Neural cell (in vitro differentiated cells): ENCODE measurements around the gene CRKL.

Experiments used
- EP300 ChIP-seq: fragments of 450-650 bp; conservative IDR thresholded peaks from 2 replicates; pipeline ENCODE4 v1.6.1; 2014; ENCODE audit warnings: antibody characterized with exemption, mild to moderate bottlenecking, moderate library complexity; ENCODE audit not compliant: poor library complexity, severe bottlenecking
- EZH2 ChIP-seq: fragments of 200-600, 300-800 bp; shearing (Covaris generic), sonication (generic); IDR thresholded peaks from 2 replicates; pipeline ENCODE4 v1.6.1; 2014; ENCODE audit warnings: antibody characterized with exemption, low read length, borderline replicate concordance, mild to moderate bottlenecking; ENCODE audit not compliant: insufficient read depth, poor library complexity, severe bottlenecking
- MXI1 ChIP-seq: fragments of 450-650 bp; conservative IDR thresholded peaks from 2 replicates; pipeline ENCODE4 v1.6.1; 2014; ENCODE audit warnings: antibody characterized with exemption, mild to moderate bottlenecking; ENCODE audit not compliant: poor library complexity, severe bottlenecking
- POLR2AphosphoS5 ChIP-seq: IDR thresholded peaks from 2 replicates; pipeline ENCODE4 v1.6.1; 2012
- TAF1 ChIP-seq: IDR thresholded peaks from 2 replicates; pipeline ENCODE4 v1.6.1; 2012; ENCODE audit warnings: low read depth
- TF ChIP-seq, protein P1 (sequence below): fragments of 450-650 bp; IDR thresholded peaks from 2 replicates; pipeline ENCODE4 v1.5.1; 2014; ENCODE audit warnings: antibody characterized with exemption, mild to moderate bottlenecking, moderate library complexity; ENCODE audit not compliant: poor library complexity, severe bottlenecking
- TF ChIP-seq, protein P2 (sequence below): IDR thresholded peaks from 2 replicates; pipeline ENCODE4 v1.6.1; 2012; ENCODE audit warnings: borderline replicate concordance

DNA sequence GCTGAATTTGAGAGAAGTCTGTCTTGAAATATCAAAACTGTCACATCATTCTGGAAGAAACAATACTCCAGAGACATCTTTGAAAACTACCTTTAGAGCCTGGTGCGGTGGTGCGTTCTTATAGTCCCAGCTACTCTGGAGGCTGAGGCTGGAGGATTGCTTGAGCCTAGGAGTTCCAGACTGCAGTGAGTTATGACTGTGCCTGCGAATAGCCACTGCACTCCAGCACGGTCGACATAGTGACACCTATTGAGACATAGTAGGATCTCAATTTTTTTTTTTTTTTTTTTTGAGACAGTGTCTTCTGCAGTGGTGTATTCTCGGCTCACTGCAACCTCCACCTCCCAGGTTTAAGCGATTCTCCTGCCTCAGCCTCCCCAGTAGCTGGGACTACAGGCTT is 38.3 kb downstream of the CRKL start:
- TF ChIP-seq EZH2, result no peak
- TF ChIP-seq, protein P1, sequence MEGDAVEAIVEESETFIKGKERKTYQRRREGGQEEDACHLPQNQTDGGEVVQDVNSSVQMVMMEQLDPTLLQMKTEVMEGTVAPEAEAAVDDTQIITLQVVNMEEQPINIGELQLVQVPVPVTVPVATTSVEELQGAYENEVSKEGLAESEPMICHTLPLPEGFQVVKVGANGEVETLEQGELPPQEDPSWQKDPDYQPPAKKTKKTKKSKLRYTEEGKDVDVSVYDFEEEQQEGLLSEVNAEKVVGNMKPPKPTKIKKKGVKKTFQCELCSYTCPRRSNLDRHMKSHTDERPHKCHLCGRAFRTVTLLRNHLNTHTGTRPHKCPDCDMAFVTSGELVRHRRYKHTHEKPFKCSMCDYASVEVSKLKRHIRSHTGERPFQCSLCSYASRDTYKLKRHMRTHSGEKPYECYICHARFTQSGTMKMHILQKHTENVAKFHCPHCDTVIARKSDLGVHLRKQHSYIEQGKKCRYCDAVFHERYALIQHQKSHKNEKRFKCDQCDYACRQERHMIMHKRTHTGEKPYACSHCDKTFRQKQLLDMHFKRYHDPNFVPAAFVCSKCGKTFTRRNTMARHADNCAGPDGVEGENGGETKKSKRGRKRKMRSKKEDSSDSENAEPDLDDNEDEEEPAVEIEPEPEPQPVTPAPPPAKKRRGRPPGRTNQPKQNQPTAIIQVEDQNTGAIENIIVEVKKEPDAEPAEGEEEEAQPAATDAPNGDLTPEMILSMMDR, result no peak
- TF ChIP-seq TAF1, result no peak
- TF ChIP-seq, protein P2, sequence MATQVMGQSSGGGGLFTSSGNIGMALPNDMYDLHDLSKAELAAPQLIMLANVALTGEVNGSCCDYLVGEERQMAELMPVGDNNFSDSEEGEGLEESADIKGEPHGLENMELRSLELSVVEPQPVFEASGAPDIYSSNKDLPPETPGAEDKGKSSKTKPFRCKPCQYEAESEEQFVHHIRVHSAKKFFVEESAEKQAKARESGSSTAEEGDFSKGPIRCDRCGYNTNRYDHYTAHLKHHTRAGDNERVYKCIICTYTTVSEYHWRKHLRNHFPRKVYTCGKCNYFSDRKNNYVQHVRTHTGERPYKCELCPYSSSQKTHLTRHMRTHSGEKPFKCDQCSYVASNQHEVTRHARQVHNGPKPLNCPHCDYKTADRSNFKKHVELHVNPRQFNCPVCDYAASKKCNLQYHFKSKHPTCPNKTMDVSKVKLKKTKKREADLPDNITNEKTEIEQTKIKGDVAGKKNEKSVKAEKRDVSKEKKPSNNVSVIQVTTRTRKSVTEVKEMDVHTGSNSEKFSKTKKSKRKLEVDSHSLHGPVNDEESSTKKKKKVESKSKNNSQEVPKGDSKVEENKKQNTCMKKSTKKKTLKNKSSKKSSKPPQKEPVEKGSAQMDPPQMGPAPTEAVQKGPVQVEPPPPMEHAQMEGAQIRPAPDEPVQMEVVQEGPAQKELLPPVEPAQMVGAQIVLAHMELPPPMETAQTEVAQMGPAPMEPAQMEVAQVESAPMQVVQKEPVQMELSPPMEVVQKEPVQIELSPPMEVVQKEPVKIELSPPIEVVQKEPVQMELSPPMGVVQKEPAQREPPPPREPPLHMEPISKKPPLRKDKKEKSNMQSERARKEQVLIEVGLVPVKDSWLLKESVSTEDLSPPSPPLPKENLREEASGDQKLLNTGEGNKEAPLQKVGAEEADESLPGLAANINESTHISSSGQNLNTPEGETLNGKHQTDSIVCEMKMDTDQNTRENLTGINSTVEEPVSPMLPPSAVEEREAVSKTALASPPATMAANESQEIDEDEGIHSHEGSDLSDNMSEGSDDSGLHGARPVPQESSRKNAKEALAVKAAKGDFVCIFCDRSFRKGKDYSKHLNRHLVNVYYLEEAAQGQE, result no peak
- TF ChIP-seq POLR2AphosphoS5, result no peak
- TF ChIP-seq EP300, result no peak
- no peak for TF ChIP-seq MXI1
